ENCODE results near the gene STAB1.

GRCh38 chr3:52568069-52568468 lies 72.9 kb downstream of the STAB1 start:
- TF ChIP-seq REST (IDR thresholded peaks at IDR 0.05; ENCODE audit: unreplicated experiment) = no peak
- no peak for TF ChIP-seq CTCF (conservative IDR thresholded peaks at IDR 0.05; ENCODE audit: low read depth in 2 of 2)
- no peak for TF ChIP-seq ETS1 (IDR thresholded peaks at IDR 0.05)
- no peak for TF ChIP-seq EZH2phosphoT487 (IDR thresholded peaks at IDR 0.05; ENCODE audit: unreplicated experiment)
- no peak for TF ChIP-seq EZH2 (IDR thresholded peaks at IDR 0.05; ENCODE audit: low read depth, unreplicated experiment)
- no peak for TF ChIP-seq JUNB (IDR thresholded peaks at IDR 0.05; ENCODE audit: unreplicated experiment)
- TF ChIP-seq POLR2AphosphoS5 (IDR thresholded peaks at IDR 0.05; ENCODE audit: low read depth) = no peak
- TF ChIP-seq ZNF114 (CRISPR knock-in tag; IDR thresholded peaks at IDR 0.05) = no peak
- TF ChIP-seq CREB1 (CRISPR knock-in tag; IDR thresholded peaks at IDR 0.05; ENCODE audit: low read depth) = no peak
